Endothelial cell of umbilical vein (primary cell): ENCODE results near the gene EHMT1. TPM values are rescaled to one million over a fixed set of nuclear protein-coding genes. Genes with fewer than 3 reads are reported as not detected.

Experiments used
- BruUV-seq: library from RNA; stranded (reverse); fragments of 400-500 nt; replicated peaks from 2 replicates; lab custom pipeline; 2021; lab: Mats Ljungman, UMichigan
- CTCF ChIA-PET: fragments of 300-600, 350-600 bp; sonication (Branson Sonifier 250); formaldehyde crosslinking; loops from one replicate; lab custom pipeline; 2021; ENCODE audit warnings: antibody characterized with exemption, inconsistent platforms; lab: Charles Lee
- POLR2A ChIA-PET: fragments of 300-600, 350-600 bp; sonication (Branson Sonifier 250); formaldehyde crosslinking; loops from one replicate; lab custom pipeline; 2021; ENCODE audit warnings: antibody characterized with exemption, inconsistent platforms; lab: Charles Lee
- DNase-seq: peaks from one replicate; pipeline ENCODE4 v3.0.0-alpha.2; 2011; ENCODE audit warnings: low read depth, low spot score
- FAIRE-seq: peaks from 2 replicates; lab custom pipeline; 2011; peaks lifted over from hg19 to GRCh38; lab: Jason Lieb, UNC
- H2AFZ ChIP-seq: 2 replicates; pipeline ENCODE4 v1.6.0; 2012; ENCODE audit warnings: low read depth, low read length, control low read depth, inconsistent platforms
- H3K27ac ChIP-seq: 2 replicates; pipeline ENCODE4 v1.5.1; 2011; ENCODE audit warnings: low read depth, mild to moderate bottlenecking, control low read depth, low read length, moderate library complexity; ENCODE audit not compliant: insufficient read depth
- H3K27me3 ChIP-seq, 2 experiments: 2 replicates each; pipeline versions ENCODE4 v1.6.0 to v1.6.1; 2011; ENCODE audit warnings: low read length in 2 of 2, mixed read lengths in 1 of 2; ENCODE audit not compliant: control insufficient read depth in 2 of 2, insufficient read depth in 2 of 2
- H3K36me3 ChIP-seq, 2 experiments: 2 replicates in 1 of 2; 3 replicates in 1 of 2; pipeline ENCODE4 v1.5.1; 2011; ENCODE audit warnings: low read length in 2 of 2, mild to moderate bottlenecking in 1 of 2, moderate library complexity in 1 of 2; ENCODE audit not compliant: control insufficient read depth in 2 of 2, insufficient read depth in 2 of 2; ENCODE audit errors: extremely low read depth in 1 of 2
- H3K4me1 ChIP-seq: 3 replicates; pipeline ENCODE4 v1.5.1; 2011; ENCODE audit warnings: mild to moderate bottlenecking, low read length; ENCODE audit not compliant: control insufficient read depth, insufficient read depth; ENCODE audit errors: extremely low read depth
- H3K4me2 ChIP-seq: 2 replicates; pipeline ENCODE4 v1.6.1; 2011; ENCODE audit warnings: low read length, control low read depth, mixed read lengths; ENCODE audit not compliant: insufficient read depth
- H3K4me3 ChIP-seq, 3 experiments: fragments of 200-600 bp in 1 of 3; sonication (generic), shearing (Covaris generic) in 1 of 3; replicated peaks in 1 of 3; 2 replicates each; pipeline ENCODE4 v1.5.1; 2011 to 2016; ENCODE audit warnings: control low read depth in 3 of 3, low read length in 3 of 3, mild to moderate bottlenecking in 2 of 3, inconsistent platforms in 1 of 3, low read depth in 1 of 3, moderate library complexity in 1 of 3; ENCODE audit not compliant: insufficient read depth in 1 of 3
- H3K79me2 ChIP-seq: 2 replicates; pipeline ENCODE4 v1.6.0; 2012; ENCODE audit warnings: low read length, inconsistent platforms; ENCODE audit not compliant: control insufficient read depth, insufficient read depth
- H3K9ac ChIP-seq: replicated peaks from 2 replicates; pipeline ENCODE3; 2011; ENCODE audit warnings: low read length, control low read depth; ENCODE audit not compliant: insufficient read depth; ENCODE audit errors: extremely low read depth
- H3K9me1 ChIP-seq: replicated peaks from 3 replicates; pipeline ENCODE4 v1.6.0; 2011; ENCODE audit warnings: mild to moderate bottlenecking, low read length; ENCODE audit not compliant: control insufficient read depth, insufficient read depth; ENCODE audit errors: extremely low read depth
- H3K9me3 ChIP-seq: replicated peaks from 2 replicates; pipeline ENCODE4 v1.5.1; 2012; ENCODE audit warnings: low read length, inconsistent platforms; ENCODE audit not compliant: control insufficient read depth, insufficient read depth
- H4K20me1 ChIP-seq: replicated peaks from 2 replicates; pipeline ENCODE3; 2011; ENCODE audit warnings: mild to moderate bottlenecking, low read length; ENCODE audit not compliant: control insufficient read depth, insufficient read depth; ENCODE audit errors: extremely low read depth
- EZH2 ChIP-seq: IDR thresholded peaks from 2 replicates; pipeline ENCODE4 v1.6.1; 2012; ENCODE audit warnings: borderline replicate concordance, low read depth, mild to moderate bottlenecking, moderate library complexity, low read length, inconsistent platforms; ENCODE audit not compliant: severe bottlenecking
- FOS ChIP-seq: IDR thresholded peaks from 2 replicates; pipeline ENCODE4 v1.6.1; 2011; ENCODE audit warnings: mild to moderate bottlenecking, low read length, moderate library complexity, borderline replicate concordance; ENCODE audit not compliant: insufficient read depth
- GATA2 ChIP-seq: IDR thresholded peaks from 2 replicates; pipeline ENCODE4 v1.7.0; 2011; ENCODE audit warnings: low read depth, mild to moderate bottlenecking, moderate library complexity, mixed read lengths, low read length; ENCODE audit not compliant: insufficient read length, insufficient read depth
- JUN ChIP-seq: IDR thresholded peaks from 2 replicates; pipeline ENCODE4 v1.6.1; 2011; ENCODE audit warnings: borderline replicate concordance, low read depth; ENCODE audit not compliant: insufficient read length, insufficient read depth
- MYC ChIP-seq: IDR thresholded peaks from one replicate; pipeline ENCODE4 v1.6.1; 2011; ENCODE audit warnings: mild to moderate bottlenecking, low read depth, low read length
- POLR2AphosphoS5 ChIP-seq: IDR thresholded peaks from 2 replicates; pipeline ENCODE4 v1.6.1; 2012; ENCODE audit warnings: low read depth, mild to moderate bottlenecking, control low read depth, low read length, moderate library complexity; ENCODE audit not compliant: insufficient read depth
- dilution Hi-C: fragments of 300-500 bp; cut with MboI; formaldehyde crosslinking; loops from one replicate; pipeline ENCODE4 v1.15.0; 2019; ENCODE audit warnings: low sequenced_read_pairs; ENCODE audit not compliant: extremely low pct_ligation_motif_present
- intact Hi-C: fragments of 100-400 bp; cut with micrococcal nuclease; formaldehyde crosslinking; loops from one replicate; pipeline ENCODE4 v1.10.0; 2022
- polyA plus RNA-seq, 4 experiments: library from polyadenylated mRNA; depleted of rRNA in 3 of 4; stranded (reverse) in 3 of 4; unstranded in 1 of 4; fragments of >200 nt; gene quantifications; 2 replicates each; pipeline versions ENCODE4 v1.2.1 to v1.2.3, GENCODE V29; 2011 to 2012; ENCODE audit warnings: missing spikeins in 1 of 4
- total RNA-seq: library from RNA; stranded (reverse); gene quantifications from 2 replicates; pipeline ENCODE4 v1.2.3, GENCODE V29; 2021
- TF ChIP-seq, protein P1 (sequence below), 2 donors: IDR thresholded peaks; 1 replicate in 1 of 2; 2 replicates in 1 of 2; pipeline ENCODE4 v1.5.1; 2011; ENCODE audit warnings: low read length in 2 of 2, mild to moderate bottlenecking in 2 of 2, moderate library complexity in 2 of 2, control low read depth in 1 of 2, inconsistent platforms in 1 of 2, low read depth in 1 of 2; ENCODE audit not compliant: insufficient read depth in 1 of 2; ENCODE audit errors: extremely low read depth in 1 of 2
- TF ChIP-seq, protein P2 (sequence below): IDR thresholded peaks from 2 replicates; pipeline ENCODE4 v1.6.1; 2011; ENCODE audit not compliant: insufficient read depth, insufficient read length

The EHMT1 gene
- total and polyA plus RNA-seq, 2 donors (not counting 3 experiments of a cell fraction or from before 2014, with no cell fraction given): 48.2 to 104 TPM

DNA sequence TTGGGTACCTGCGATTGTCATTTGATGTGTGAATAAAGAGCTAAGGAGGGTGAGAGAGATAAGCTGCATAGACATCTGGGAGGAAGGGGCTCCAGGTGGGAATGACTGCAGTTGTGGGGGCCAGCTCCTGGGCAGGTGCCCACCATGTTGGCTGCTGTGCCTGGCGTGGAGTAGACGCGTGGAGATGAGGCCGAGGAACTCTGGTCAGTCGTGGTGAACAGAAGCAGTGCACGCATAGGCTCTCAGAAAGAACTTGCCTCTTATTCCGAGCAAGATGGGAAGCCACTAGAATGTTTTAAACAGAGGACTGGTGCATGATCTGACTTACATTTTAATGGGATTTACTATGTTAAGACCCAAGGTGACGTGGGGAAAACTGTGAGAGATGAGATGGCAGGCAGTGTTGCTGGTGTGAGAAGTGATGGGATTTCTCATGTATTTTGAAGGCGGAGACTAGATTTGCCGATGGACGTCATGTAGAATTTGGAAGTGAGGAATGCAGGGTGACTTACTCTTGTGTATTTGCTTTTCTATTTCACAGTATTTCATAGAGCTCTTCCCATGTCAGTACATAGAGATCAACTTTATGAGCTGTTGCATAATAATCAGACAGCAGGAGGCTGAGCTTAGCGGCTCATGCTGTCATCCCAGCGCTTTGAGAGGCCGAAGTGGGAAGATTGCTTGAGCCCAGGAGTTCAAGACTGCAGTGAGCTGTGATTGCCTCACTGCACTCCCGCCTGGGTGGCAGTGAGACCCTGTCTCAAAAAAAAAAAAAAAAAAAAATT, 71.1 kb downstream of the EHMT1 start:
- POLR2A ChIA-PET: interaction anchor here (0.8 kb wide), 1 partner anchor 11 kb away, joined by 5 read pairs; no protein-coding TSS in a partner anchor
- H3K36me3 ChIP-seq: no peaks in the 10 kb centered on the region

More for the DNA sequence above, 71.1 kb downstream of the EHMT1 start:
- CTCF ChIA-PET: interaction anchor here (1.4 to 2.2 kb wide), 3 partner anchors 15 to 17 kb away, joined by 7 to 8 read pairs (median 7); no protein-coding TSS in a partner anchor
- Histone ChIP-seq H4K20me1 (peaks cover 8% of the 10 kb centered on the region), H3K9ac (no peak overlapping the region), H3K27me3 (no peaks in the 10 kb centered on the region), H2AFZ (no peak overlapping the region), H3K4me3 (no peak overlapping the region), H3K27ac (no peak overlapping the region), H3K9me1 (no peaks in the 10 kb centered on the region), H3K9me3 (no peaks in the 10 kb centered on the region), H3K4me2 (no peak overlapping the region), H3K4me1 (peaks cover 7% of the 10 kb centered on the region), H3K79me2 (peaks cover 82% of the 10 kb centered on the region)
- DNase-seq: no peak
- intact Hi-C loops: no loop called here
- dilution Hi-C loops: no loop called here
- BruUV-seq: no TSS peak
- TF ChIP-seq JUN (no peak), EZH2 (no peak), FOS (no peak), POLR2AphosphoS5 (no peak), MYC (no peak), GATA2 (no peak)
- TF ChIP-seq, protein P1, sequence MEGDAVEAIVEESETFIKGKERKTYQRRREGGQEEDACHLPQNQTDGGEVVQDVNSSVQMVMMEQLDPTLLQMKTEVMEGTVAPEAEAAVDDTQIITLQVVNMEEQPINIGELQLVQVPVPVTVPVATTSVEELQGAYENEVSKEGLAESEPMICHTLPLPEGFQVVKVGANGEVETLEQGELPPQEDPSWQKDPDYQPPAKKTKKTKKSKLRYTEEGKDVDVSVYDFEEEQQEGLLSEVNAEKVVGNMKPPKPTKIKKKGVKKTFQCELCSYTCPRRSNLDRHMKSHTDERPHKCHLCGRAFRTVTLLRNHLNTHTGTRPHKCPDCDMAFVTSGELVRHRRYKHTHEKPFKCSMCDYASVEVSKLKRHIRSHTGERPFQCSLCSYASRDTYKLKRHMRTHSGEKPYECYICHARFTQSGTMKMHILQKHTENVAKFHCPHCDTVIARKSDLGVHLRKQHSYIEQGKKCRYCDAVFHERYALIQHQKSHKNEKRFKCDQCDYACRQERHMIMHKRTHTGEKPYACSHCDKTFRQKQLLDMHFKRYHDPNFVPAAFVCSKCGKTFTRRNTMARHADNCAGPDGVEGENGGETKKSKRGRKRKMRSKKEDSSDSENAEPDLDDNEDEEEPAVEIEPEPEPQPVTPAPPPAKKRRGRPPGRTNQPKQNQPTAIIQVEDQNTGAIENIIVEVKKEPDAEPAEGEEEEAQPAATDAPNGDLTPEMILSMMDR (IDR thresholded peaks at IDR 0.05; ENCODE audit: extremely low read depth in 1 of 2, insufficient read depth in 1 of 2, low read depth in 1 of 2, low read length in 2 of 2): no peak
- TF ChIP-seq, protein P2, sequence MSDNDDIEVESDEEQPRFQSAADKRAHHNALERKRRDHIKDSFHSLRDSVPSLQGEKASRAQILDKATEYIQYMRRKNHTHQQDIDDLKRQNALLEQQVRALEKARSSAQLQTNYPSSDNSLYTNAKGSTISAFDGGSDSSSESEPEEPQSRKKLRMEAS: no peak
- no peak for FAIRE-seq
